ENCODE data around the gene DHCR7. TPM values are rescaled to one million over a fixed set of nuclear protein-coding genes. Genes with fewer than 3 reads are reported as not detected.

The DHCR7 gene
- total RNA-seq, 1 experiment from 2014 or later: 211 TPM

- no peak for TF ChIP-seq CTCF (IDR thresholded peaks at IDR 0.05; ENCODE audit: unreplicated experiment)
- Mint-ChIP-seq H3K9me3 (ENCODE audit: low read depth, unreplicated experiment) (no peaks in the 10 kb centered on the region), H3K4me1 (ENCODE audit: low read depth, unreplicated experiment) (peaks cover 19% of the 10 kb centered on the region), H3K27me3 (ENCODE audit: unreplicated experiment) (no peaks in the 10 kb centered on the region), H3K27ac (ENCODE audit: unreplicated experiment) (no peak overlapping the region), H3K36me3 (ENCODE audit: insufficient read depth, unreplicated experiment) (peaks cover 42% of the 10 kb centered on the region), H3K4me3 (ENCODE audit: low read depth, unreplicated experiment) (no peak overlapping the region)
- CTCF ChIA-PET: no interaction called here
- DNase-seq: no peak
- no TSS peak for BruUV-seq (replicated peaks)
- intact Hi-C loops (cut with micrococcal nuclease; ENCODE audit: unreplicated experiment): no loop called here
These were observed 6.1 kb downstream of the DHCR7 start for GRCh38 chr11:71442123-71442522.

GRCh38 chr11:71441251-71441650 is 6.9 kb downstream of the DHCR7 start:
- peaks cover 33% of the 10 kb centered on the region for H3K36me3 Mint-ChIP-seq (ENCODE audit: insufficient read depth, unreplicated experiment)
- CTCF ChIA-PET: no interaction called here
- intact Hi-C loops (cut with micrococcal nuclease; ENCODE audit: unreplicated experiment): no loop called here
- no peak for DNase-seq
- H3K27ac Mint-ChIP-seq (ENCODE audit: unreplicated experiment): no peak overlapping the region
- peaks cover 13% of the 10 kb centered on the region for H3K4me1 Mint-ChIP-seq (ENCODE audit: low read depth, unreplicated experiment)
- H3K9me3 Mint-ChIP-seq (ENCODE audit: low read depth, unreplicated experiment): no peaks in the 10 kb centered on the region
- no TSS peak for BruUV-seq (replicated peaks)
- H3K4me3 Mint-ChIP-seq (ENCODE audit: low read depth, unreplicated experiment): no peak overlapping the region
- no peaks in the 10 kb centered on the region for H3K27me3 Mint-ChIP-seq (ENCODE audit: unreplicated experiment)
- no peak for TF ChIP-seq CTCF (IDR thresholded peaks at IDR 0.05; ENCODE audit: unreplicated experiment)

GRCh38 chr11:71440021-71440755 is 8.0 kb downstream of the DHCR7 start:
- no peaks in the 10 kb centered on the region for H3K27me3 Mint-ChIP-seq (ENCODE audit: unreplicated experiment)
- intact Hi-C loops (cut with micrococcal nuclease; ENCODE audit: unreplicated experiment): no loop called here
- no TSS peak for BruUV-seq (replicated peaks)
- no peak for TF ChIP-seq CTCF (IDR thresholded peaks at IDR 0.05; ENCODE audit: unreplicated experiment)
- no peak for DNase-seq
- H3K4me3 Mint-ChIP-seq (ENCODE audit: low read depth, unreplicated experiment): no peak overlapping the region
- CTCF ChIA-PET: no interaction called here
- H3K36me3 Mint-ChIP-seq (ENCODE audit: insufficient read depth, unreplicated experiment): peaks cover 24% of the 10 kb centered on the region
- H3K27ac Mint-ChIP-seq (ENCODE audit: unreplicated experiment): no peak overlapping the region
- H3K9me3 Mint-ChIP-seq (ENCODE audit: low read depth, unreplicated experiment): no peaks in the 10 kb centered on the region
- H3K4me1 Mint-ChIP-seq (ENCODE audit: low read depth, unreplicated experiment): peaks cover 3% of the 10 kb centered on the region

- CTCF ChIA-PET: no interaction called here
- Mint-ChIP-seq H3K4me1 (ENCODE audit: low read depth, unreplicated experiment) (no peaks in the 10 kb centered on the region), H3K36me3 (ENCODE audit: insufficient read depth, unreplicated experiment) (peaks cover 33% of the 10 kb centered on the region), H3K27me3 (ENCODE audit: unreplicated experiment) (no peaks in the 10 kb centered on the region), H3K4me3 (ENCODE audit: low read depth, unreplicated experiment) (no peak overlapping the region), H3K9me3 (ENCODE audit: low read depth, unreplicated experiment) (no peaks in the 10 kb centered on the region), H3K27ac (ENCODE audit: unreplicated experiment) (no peak overlapping the region)
- TF ChIP-seq CTCF (IDR thresholded peaks at IDR 0.05; ENCODE audit: unreplicated experiment): no peak
- intact Hi-C loops (cut with micrococcal nuclease; ENCODE audit: unreplicated experiment): no loop called here
- no peak for DNase-seq
- no TSS peak for BruUV-seq (replicated peaks)
These were observed 9.5 kb downstream of the DHCR7 start for GRCh38 chr11:71438650-71439049.
